HG03575 (cell line): Measurements from ENCODE around the gene CHST11.

Source experiments
- ATAC-seq: cut with Tn5 transposase; IDR thresholded peaks from one replicate; pipeline ENCODE4 v1.9.1; 2021; ENCODE audit not compliant: unreplicated experiment, insufficient number of reproducible peaks, low FRiP score; ENCODE audit errors: extremely low read depth

The CHST11 gene

GRCh38 chr12:104649921-104650320, 193.2 kb downstream of the CHST11 start:
- ATAC-seq, result no peak

GRCh38 chr12:104650541-104650940, 193.8 kb downstream of the CHST11 start:
- no peak for ATAC-seq

- no peak for ATAC-seq
Observed at GRCh38 chr12:104651811-104652210, 195.1 kb downstream of the CHST11 start.

GRCh38 chr12:104652358-104652757, 195.6 kb downstream of the CHST11 start:
- ATAC-seq, result no peak

- ATAC-seq, result no peak
Observed at GRCh38 chr12:104652910-104653309, 196.2 kb downstream of the CHST11 start.

GRCh38 chr12:104653730-104654664, 197.2 kb downstream of the CHST11 start:
- ATAC-seq, result no peak

- no peak for ATAC-seq
Observed at GRCh38 chr12:104654665-104655609, 198.2 kb downstream of the CHST11 start.

GRCh38 chr12:104656383-104656782, 199.6 kb downstream of the CHST11 start:
- ATAC-seq, result no peak

GRCh38 chr12:104656921-104657320, 200.2 kb downstream of the CHST11 start:
- no peak for ATAC-seq

- no peak for ATAC-seq
Observed at GRCh38 chr12:104657726-104658484, 201.2 kb downstream of the CHST11 start.

- ATAC-seq, result no peak
Observed at GRCh38 chr12:104659058-104659457, 202.3 kb downstream of the CHST11 start.

- ATAC-seq, result no peak
Observed at GRCh38 chr12:104662203-104662602, 205.5 kb downstream of the CHST11 start.

- no peak for ATAC-seq
Observed at GRCh38 chr12:104662908-104663307, 206.2 kb downstream of the CHST11 start.

GRCh38 chr12:104664351-104664750, 207.6 kb downstream of the CHST11 start:
- no peak for ATAC-seq

GRCh38 chr12:104665296-104665695, 208.5 kb downstream of the CHST11 start:
- no peak for ATAC-seq

- ATAC-seq, result no peak
Observed at GRCh38 chr12:104667139-104667538, 210.4 kb downstream of the CHST11 start.

- ATAC-seq, result no peak
Observed at GRCh38 chr12:104668274-104668718, 211.5 kb downstream of the CHST11 start.

- no peak for ATAC-seq
Observed at GRCh38 chr12:104669089-104669721, 212.5 kb downstream of the CHST11 start.
